Endodermal cell (in vitro differentiated cells): ENCODE results near the gene CCL21. TPM values are rescaled to one million over a fixed set of nuclear protein-coding genes. Genes with fewer than 3 reads are reported as not detected.

Source experiments
- DNase-seq: peaks from one replicate; pipeline ENCODE4 v3.0.0-alpha.2; 2017
- H3K27ac ChIP-seq: 2 replicates; pipeline ENCODE4 v1.5.1; 2013; ENCODE audit warnings: mild to moderate bottlenecking, low read depth, low read length, moderate library complexity
- H3K27me3 ChIP-seq: 2 replicates; pipeline ENCODE4 v1.6.1; 2013; ENCODE audit warnings: mild to moderate bottlenecking, low read length, moderate library complexity; ENCODE audit not compliant: insufficient read depth, control insufficient read depth, poor library complexity, severe bottlenecking
- H3K36me3 ChIP-seq: 2 replicates; pipeline ENCODE4 v1.7.0; 2013; ENCODE audit warnings: mild to moderate bottlenecking, low read length, moderate library complexity; ENCODE audit not compliant: control insufficient read depth, insufficient read depth
- H3K4me1 ChIP-seq: one replicate; pipeline ENCODE4 v1.7.0; 2013; ENCODE audit warnings: low read length; ENCODE audit not compliant: control insufficient read depth, insufficient read depth
- H3K4me3 ChIP-seq: 2 replicates; pipeline ENCODE4 v1.5.1; 2013; ENCODE audit warnings: mild to moderate bottlenecking, low read length, moderate library complexity
- H3K9ac ChIP-seq: 2 replicates; pipeline ENCODE4 v1.6.1; 2013; ENCODE audit warnings: mild to moderate bottlenecking, low read length, moderate library complexity; ENCODE audit not compliant: poor library complexity, severe bottlenecking; ENCODE audit errors: extremely low read depth
- H3K9me3 ChIP-seq: 2 replicates; pipeline ENCODE4 v1.6.1; 2013; ENCODE audit warnings: mild to moderate bottlenecking, low read length, moderate library complexity; ENCODE audit not compliant: control insufficient read depth
- H3K27ac Mint-ChIP-seq: 2 replicates; pipeline ENCODE4 v1.8.0; 2020; ENCODE audit warnings: mixed read lengths
- H3K27me3 Mint-ChIP-seq: 2 replicates; pipeline ENCODE4 v1.8.0; 2021; ENCODE audit warnings: mild to moderate bottlenecking, mixed read lengths; ENCODE audit not compliant: insufficient read depth
- H3K36me3 Mint-ChIP-seq: 2 replicates; pipeline ENCODE4 v1.8.0; 2020; ENCODE audit warnings: low read depth, mixed read lengths
- H3K4me1 Mint-ChIP-seq: 2 replicates; pipeline ENCODE4 v1.8.0; 2020; ENCODE audit warnings: mixed read lengths
- H3K4me3 Mint-ChIP-seq: 2 replicates; pipeline ENCODE4 v1.8.0; 2020; ENCODE audit warnings: mild to moderate bottlenecking, moderate library complexity, mixed read lengths
- H3K9me3 Mint-ChIP-seq: 2 replicates; pipeline ENCODE4 v1.8.0; 2020; ENCODE audit warnings: mild to moderate bottlenecking, mixed read lengths
- CTCF ChIP-seq: fragments of 200-600 bp; sonication (generic); conservative IDR thresholded peaks from 2 replicates; pipeline ENCODE4 v1.5.0; 2021; ENCODE audit warnings: antibody characterized with exemption, mild to moderate bottlenecking
- WGBS, 2 experiments: methylation state at CpG; one replicate each; pipeline versions ENCODE4 v1.1.5 to v1.1.7; 2013; ENCODE audit warnings: missing lambda C conversion rate in 2 of 2, mixed read lengths in 1 of 2; ENCODE audit not compliant: insufficient coverage in 1 of 2, insufficient read length in 1 of 2; 5-methylcytosine and 5-hydroxymethylcytosine counted together
- total RNA-seq, 2 donors: library from RNA; stranded (reverse); fragmentation: NEBNext Ultra II Directional in 1 of 2; extraction: Animal tissue kit (Norgen Biotek cat#: 25700) in 1 of 2; gene quantifications; 2 replicates in 1 of 2; 3 replicates in 1 of 2; pipeline ENCODE4 v1.2.1, GENCODE V29; 2021

The CCL21 gene
- total RNA-seq, 2 donors from 2014 or later: not detected

GRCh38 chr9:34675048-34675714 is 34.8 kb downstream of the CCL21 start:
- 23 to 40% methylated on average over 6 to 10 of the region's 10 CpGs for WGBS, 2 experiments
- no peaks in the 10 kb centered on the region for H3K4me1 ChIP-seq
- peak; percentile 95 for TF ChIP-seq CTCF
- no peaks in the 10 kb centered on the region for H3K27me3 ChIP-seq
- peaks cover 7% of the 10 kb centered on the region for H3K27me3 Mint-ChIP-seq
- peaks cover under 1% of the 10 kb centered on the region for H3K9me3 ChIP-seq
- peaks cover 12% of the 10 kb centered on the region for H3K36me3 Mint-ChIP-seq
- no peak overlapping the region for H3K4me3 ChIP-seq
- peaks cover under 1% of the 10 kb centered on the region for H3K36me3 ChIP-seq
- H3K9me3 Mint-ChIP-seq: peaks cover 4% of the 10 kb centered on the region
- H3K4me3 Mint-ChIP-seq: no peak overlapping the region
- no peak overlapping the region for H3K27ac Mint-ChIP-seq
- H3K9ac ChIP-seq: no peak overlapping the region
- DNase-seq: peak; percentile 98
- H3K27ac ChIP-seq: no peak overlapping the region
- peaks cover 8% of the 10 kb centered on the region for H3K4me1 Mint-ChIP-seq

GRCh38 chr9:34674440-34674839 is 35.5 kb downstream of the CCL21 start:
- Histone ChIP-seq H3K9me3 (peaks cover 8% of the 10 kb centered on the region), H3K9ac (no peak overlapping the region), H3K4me3 (no peak overlapping the region), H3K27me3 (no peaks in the 10 kb centered on the region), H3K27ac (no peak overlapping the region), H3K36me3 (peaks cover 8% of the 10 kb centered on the region), H3K4me1 (no peaks in the 10 kb centered on the region)
- Mint-ChIP-seq H3K9me3 (peaks cover 12% of the 10 kb centered on the region), H3K27me3 (peaks cover 9% of the 10 kb centered on the region), H3K4me1 (peaks cover 8% of the 10 kb centered on the region), H3K4me3 (no peak overlapping the region), H3K36me3 (peaks cover 19% of the 10 kb centered on the region), H3K27ac (no peak overlapping the region)
- TF ChIP-seq CTCF: no peak
- DNase-seq: no peak
- WGBS, 2 experiments: 91 to 100% methylated on average over 1 to 3 of the region's 3 CpGs

- peaks cover 26% of the 10 kb centered on the region for H3K4me1 Mint-ChIP-seq
- no peak overlapping the region for H3K27ac Mint-ChIP-seq
- 100% methylated on average over 1 of the region's 1 CpG; no CpG with 5 or more reads in 1 of the 2 experiments for WGBS, 2 experiments
- Histone ChIP-seq H3K4me3 (no peak overlapping the region), H3K9ac (no peak overlapping the region), H3K9me3 (peaks cover 13% of the 10 kb centered on the region), H3K36me3 (peaks cover 13% of the 10 kb centered on the region), H3K4me1 (peaks cover 7% of the 10 kb centered on the region), H3K27ac (no peak overlapping the region), H3K27me3 (no peaks in the 10 kb centered on the region)
- no peak for DNase-seq
- H3K27me3 Mint-ChIP-seq: peaks cover 9% of the 10 kb centered on the region
- H3K4me3 Mint-ChIP-seq: no peak overlapping the region
- peaks cover 16% of the 10 kb centered on the region for H3K9me3 Mint-ChIP-seq
- H3K36me3 Mint-ChIP-seq: peaks cover 20% of the 10 kb centered on the region
- TF ChIP-seq CTCF: no peak
These were observed 38.6 kb downstream of the CCL21 start for GRCh38 chr9:34671307-34671706.
